DND-41 (cell line): ENCODE data around the gene SCYGR3.

Experiments
- ATAC-seq: fragments of 200-7000 bp; cut with Tn5 transposase; 3 replicates; pipeline ENCODE4 v1.9.1; 2021; ENCODE audit warnings: low read depth; ENCODE audit not compliant: insufficient read depth
- DNase-seq: peaks from one replicate; pipeline ENCODE4 v3.0.0-alpha.2; 2020
- H2AFZ ChIP-seq: 2 replicates; pipeline ENCODE4 v1.6.0; 2012; ENCODE audit warnings: low read depth, low read length
- H3K27ac ChIP-seq: 2 replicates; pipeline ENCODE4 v1.5.1; 2012; ENCODE audit warnings: low read length, inconsistent platforms
- H3K27me3 ChIP-seq: fragments of 200-600 bp; sonication (generic); 2 replicates; pipeline ENCODE4 v1.6.0; 2012; ENCODE audit warnings: low read length, mild to moderate bottlenecking, inconsistent platforms; ENCODE audit not compliant: insufficient read depth, poor library complexity
- H3K36me3 ChIP-seq: 2 replicates; pipeline ENCODE4 v1.5.1; 2012; ENCODE audit warnings: low read length, inconsistent platforms; ENCODE audit not compliant: insufficient read depth
- H3K4me1 ChIP-seq: 2 replicates; pipeline ENCODE4 v1.5.1; 2012; ENCODE audit warnings: mild to moderate bottlenecking, low read length; ENCODE audit not compliant: insufficient read depth
- H3K4me2 ChIP-seq: 2 replicates; pipeline ENCODE4 v1.6.0; 2012; ENCODE audit warnings: mild to moderate bottlenecking, moderate library complexity, low read length, inconsistent platforms; ENCODE audit not compliant: insufficient read depth
- H3K4me3 ChIP-seq, 2 experiments: fragments of 200-600 bp in 1 of 2; shearing (Covaris generic) in 1 of 2; 2 replicates each; pipeline ENCODE4 v1.5.1; 2012 to 2016; ENCODE audit warnings: inconsistent platforms in 2 of 2, low read length in 2 of 2, mild to moderate bottlenecking in 2 of 2, low read depth in 1 of 2, moderate library complexity in 1 of 2
- H3K79me2 ChIP-seq: 2 replicates; pipeline ENCODE4 v1.6.0; 2012; ENCODE audit warnings: low read length, inconsistent platforms; ENCODE audit not compliant: insufficient read depth
- H3K9ac ChIP-seq: 2 replicates; pipeline ENCODE4 v1.6.0; 2012; ENCODE audit warnings: low read depth, mild to moderate bottlenecking, inconsistent platforms, low read length, moderate library complexity
- H3K9me3 ChIP-seq: 2 replicates; pipeline ENCODE4 v1.5.1; 2012; ENCODE audit warnings: low read length, moderate library complexity, mild to moderate bottlenecking, inconsistent platforms; ENCODE audit not compliant: insufficient read depth, severe bottlenecking
- H4K20me1 ChIP-seq: 2 replicates; pipeline ENCODE4 v1.6.0; 2012; ENCODE audit warnings: low read length; ENCODE audit not compliant: insufficient read depth
- EZH2 ChIP-seq: IDR thresholded peaks from 3 replicates; pipeline ENCODE4 v1.6.1; 2012; ENCODE audit warnings: borderline replicate concordance, low read depth, mild to moderate bottlenecking, moderate library complexity, low read length, inconsistent platforms; ENCODE audit not compliant: severe bottlenecking
- TF ChIP-seq, protein P1 (sequence below): IDR thresholded peaks from 2 replicates; pipeline ENCODE4 v1.5.1; 2012; ENCODE audit warnings: borderline replicate concordance, low read length, moderate library complexity, mild to moderate bottlenecking; ENCODE audit not compliant: poor library complexity, severe bottlenecking; ENCODE audit errors: extremely low read depth

SCYGR3 gene

DNA sequence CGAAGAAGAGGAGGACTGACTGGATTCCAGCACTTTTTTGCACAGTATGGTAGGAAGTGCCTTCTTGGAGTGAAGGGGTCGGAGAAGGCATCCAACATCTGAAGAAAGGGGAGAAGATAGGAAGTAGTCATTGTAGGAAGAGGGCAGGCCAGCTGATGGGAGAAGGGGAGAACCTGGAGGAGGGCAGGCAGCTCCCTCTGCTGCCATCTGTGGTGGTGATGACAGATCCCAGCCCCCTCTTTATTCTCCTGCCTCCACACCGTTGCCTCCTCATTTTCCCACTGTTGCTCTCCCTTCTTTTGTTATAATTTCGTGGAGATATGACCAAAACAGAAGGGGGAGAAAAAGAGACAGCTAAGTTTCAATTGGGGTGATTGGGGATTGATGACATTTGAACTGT is 18.8 kb downstream of the SCYGR3 start:
- no peak overlapping the region for H2AFZ ChIP-seq
- no peaks in the 10 kb centered on the region for H3K4me1 ChIP-seq
- no peaks in the 10 kb centered on the region for H3K36me3 ChIP-seq
- no peak overlapping the region for H3K27ac ChIP-seq
- no peak overlapping the region for H3K4me3 ChIP-seq
- no peaks in the 10 kb centered on the region for H3K79me2 ChIP-seq
- ATAC-seq (no peak), DNase-seq (no peak)
- no peaks in the 10 kb centered on the region for H4K20me1 ChIP-seq
- H3K9me3 ChIP-seq: no peaks in the 10 kb centered on the region
- no peak overlapping the region for H3K9ac ChIP-seq
- no peaks in the 10 kb centered on the region for H3K27me3 ChIP-seq
- H3K4me2 ChIP-seq: no peak overlapping the region
- no peak for TF ChIP-seq EZH2
- TF ChIP-seq, protein P1, sequence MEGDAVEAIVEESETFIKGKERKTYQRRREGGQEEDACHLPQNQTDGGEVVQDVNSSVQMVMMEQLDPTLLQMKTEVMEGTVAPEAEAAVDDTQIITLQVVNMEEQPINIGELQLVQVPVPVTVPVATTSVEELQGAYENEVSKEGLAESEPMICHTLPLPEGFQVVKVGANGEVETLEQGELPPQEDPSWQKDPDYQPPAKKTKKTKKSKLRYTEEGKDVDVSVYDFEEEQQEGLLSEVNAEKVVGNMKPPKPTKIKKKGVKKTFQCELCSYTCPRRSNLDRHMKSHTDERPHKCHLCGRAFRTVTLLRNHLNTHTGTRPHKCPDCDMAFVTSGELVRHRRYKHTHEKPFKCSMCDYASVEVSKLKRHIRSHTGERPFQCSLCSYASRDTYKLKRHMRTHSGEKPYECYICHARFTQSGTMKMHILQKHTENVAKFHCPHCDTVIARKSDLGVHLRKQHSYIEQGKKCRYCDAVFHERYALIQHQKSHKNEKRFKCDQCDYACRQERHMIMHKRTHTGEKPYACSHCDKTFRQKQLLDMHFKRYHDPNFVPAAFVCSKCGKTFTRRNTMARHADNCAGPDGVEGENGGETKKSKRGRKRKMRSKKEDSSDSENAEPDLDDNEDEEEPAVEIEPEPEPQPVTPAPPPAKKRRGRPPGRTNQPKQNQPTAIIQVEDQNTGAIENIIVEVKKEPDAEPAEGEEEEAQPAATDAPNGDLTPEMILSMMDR: no peak

DNA sequence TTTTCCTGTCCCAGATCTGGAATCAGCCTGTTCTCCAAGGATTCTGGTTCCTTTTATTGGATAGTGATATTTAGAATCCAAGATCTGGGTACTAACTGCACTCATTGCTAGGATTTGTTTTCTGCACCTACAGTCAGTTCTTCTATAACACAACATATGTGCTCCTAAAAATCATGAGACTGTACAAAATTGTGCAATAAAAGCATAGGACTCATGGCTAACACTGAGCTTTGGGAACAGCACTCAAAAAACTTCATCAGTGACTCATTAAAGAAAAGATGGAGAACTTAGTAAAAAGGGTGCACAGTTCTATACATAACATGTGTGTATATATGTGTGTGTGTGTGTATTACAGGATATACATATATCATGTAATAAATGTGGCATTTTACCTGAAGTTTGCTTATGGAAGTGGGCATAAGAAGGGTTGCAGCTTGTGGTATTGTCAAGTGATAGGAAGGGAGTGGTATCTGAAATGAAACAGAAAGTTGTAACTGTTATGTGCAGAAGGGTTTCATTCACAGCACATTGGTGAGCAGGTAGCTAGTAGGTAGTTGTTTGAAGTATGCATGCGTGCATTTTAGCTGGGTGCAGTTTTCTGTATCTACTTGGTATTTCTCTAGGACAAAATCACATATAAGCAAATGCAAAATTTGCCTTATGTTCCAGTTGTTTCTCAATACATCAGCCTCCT is 21.8 kb downstream of the SCYGR3 start:
- H3K79me2 ChIP-seq: no peaks in the 10 kb centered on the region
- no peaks in the 10 kb centered on the region for H3K27me3 ChIP-seq
- H2AFZ ChIP-seq: no peak overlapping the region
- H3K27ac ChIP-seq: no peak overlapping the region
- H3K4me1 ChIP-seq: no peaks in the 10 kb centered on the region
- no peaks in the 10 kb centered on the region for H3K9me3 ChIP-seq
- TF ChIP-seq EZH2: no peak
- TF ChIP-seq, protein P1: no peak
- no peak for ATAC-seq
- no peak for DNase-seq
- no peaks in the 10 kb centered on the region for H3K36me3 ChIP-seq
- no peak overlapping the region for H3K4me3 ChIP-seq
- H4K20me1 ChIP-seq: no peaks in the 10 kb centered on the region
- no peak overlapping the region for H3K9ac ChIP-seq
- no peak overlapping the region for H3K4me2 ChIP-seq

DNA sequence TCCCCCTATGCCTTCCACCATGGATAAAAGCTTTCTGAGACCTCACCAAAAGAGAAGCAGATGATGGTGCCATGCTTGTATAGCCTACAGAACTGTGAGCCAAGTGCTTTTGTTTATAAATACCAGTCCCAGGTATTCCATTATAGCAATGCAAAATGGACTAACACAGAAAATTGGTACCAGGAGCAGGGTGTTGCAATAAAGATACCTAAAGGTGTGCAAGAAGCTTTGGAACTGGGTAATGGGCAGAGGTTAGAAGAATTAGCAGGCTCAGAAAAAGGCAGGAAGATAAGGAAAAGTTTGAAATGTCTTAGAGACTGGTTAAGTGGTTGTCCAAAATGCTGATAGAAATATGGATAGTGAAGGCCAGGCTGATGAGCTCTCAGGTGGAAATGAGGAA is 32.3 kb downstream of the SCYGR3 start:
- TF ChIP-seq, protein P1: no peak
- TF ChIP-seq EZH2: no peak
- H3K4me2 ChIP-seq: no peak overlapping the region
- H3K9me3 ChIP-seq: peaks cover 13% of the 10 kb centered on the region
- DNase-seq (no peak), ATAC-seq (no peak)
- H3K4me3 ChIP-seq: no peak overlapping the region
- H3K9ac ChIP-seq: no peak overlapping the region
- H3K36me3 ChIP-seq: no peaks in the 10 kb centered on the region
- H4K20me1 ChIP-seq: no peaks in the 10 kb centered on the region
- H3K27ac ChIP-seq: no peak overlapping the region
- H2AFZ ChIP-seq: no peak overlapping the region
- no peaks in the 10 kb centered on the region for H3K79me2 ChIP-seq
- peaks cover 2% of the 10 kb centered on the region for H3K27me3 ChIP-seq
- H3K4me1 ChIP-seq: no peaks in the 10 kb centered on the region

DNA sequence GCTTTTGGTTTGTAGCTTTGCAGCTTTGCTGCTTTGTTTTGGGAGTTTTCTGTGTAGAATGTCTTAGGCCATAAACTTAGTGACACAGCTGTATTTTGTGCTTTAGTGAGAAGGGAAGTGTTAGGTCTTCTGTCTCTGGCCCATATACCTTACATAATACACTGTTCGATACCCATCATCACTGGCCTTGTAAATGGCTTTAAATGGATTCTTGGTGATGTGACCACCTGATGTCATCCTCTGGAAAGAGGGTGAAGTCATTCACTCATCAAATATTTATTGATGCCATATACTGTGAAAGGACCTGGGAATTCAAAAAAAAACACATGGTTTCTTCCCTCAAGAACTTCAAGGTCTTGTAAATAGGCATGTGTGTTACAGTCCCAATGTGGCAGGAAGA is 34.8 kb downstream of the SCYGR3 start:
- Histone ChIP-seq H2AFZ (no peak overlapping the region), H3K4me3 (no peak overlapping the region), H3K36me3 (no peaks in the 10 kb centered on the region), H3K4me1 (no peaks in the 10 kb centered on the region), H3K9me3 (peaks cover 13% of the 10 kb centered on the region), H3K27me3 (peaks cover 2% of the 10 kb centered on the region), H3K9ac (no peak overlapping the region), H3K27ac (no peak overlapping the region), H3K4me2 (no peak overlapping the region), H3K79me2 (no peaks in the 10 kb centered on the region), H4K20me1 (no peaks in the 10 kb centered on the region)
- DNase-seq (no peak), ATAC-seq (no peak)
- TF ChIP-seq, protein P1: no peak
- no peak for TF ChIP-seq EZH2
